ENCODE data around the gene CPEB1. TPM values are rescaled to one million over a fixed set of nuclear protein-coding genes. Genes with fewer than 3 reads are reported as not detected.

Gene CPEB1
- total RNA-seq, 1 donor from 2014 or later = 1.6 TPM

GRCh38 chr15:82571722-82572222, 75.4 kb downstream of the CPEB1 start:
- H3K4me1 Mint-ChIP-seq (ENCODE audit: unreplicated experiment) = peaks cover 10% of the 10 kb centered on the region
- TF ChIP-seq CTCF (conservative IDR thresholded peaks at IDR 0.05) = no peak
- H3K27me3 Mint-ChIP-seq = peaks cover 52% of the 10 kb centered on the region
- no peak for DNase-seq (ENCODE audit: extremely low spot score, unreplicated experiment)
- no peaks in the 10 kb centered on the region for H3K36me3 Mint-ChIP-seq
- H3K9me3 Mint-ChIP-seq = no peaks in the 10 kb centered on the region
- H3K4me3 Mint-ChIP-seq = peak overlapping the region; percentile 65
- no peak overlapping the region for H3K27ac Mint-ChIP-seq

- H3K4me1 Mint-ChIP-seq (ENCODE audit: unreplicated experiment) = peaks cover 12% of the 10 kb centered on the region
- no peaks in the 10 kb centered on the region for H3K36me3 Mint-ChIP-seq
- TF ChIP-seq CTCF (conservative IDR thresholded peaks at IDR 0.05) = no peak
- DNase-seq (ENCODE audit: extremely low spot score, unreplicated experiment) = no peak
- H3K27ac Mint-ChIP-seq = no peak overlapping the region
- no peaks in the 10 kb centered on the region for H3K9me3 Mint-ChIP-seq
- H3K27me3 Mint-ChIP-seq = peaks cover 52% of the 10 kb centered on the region
- peak overlapping the region; percentile 25 for H3K4me3 Mint-ChIP-seq
Measured at GRCh38 chr15:82570721-82571508, 76.2 kb downstream of the CPEB1 start.

GRCh38 chr15:82569834-82570233, 77.3 kb downstream of the CPEB1 start:
- no peak for DNase-seq (ENCODE audit: extremely low spot score, unreplicated experiment)
- peaks cover 12% of the 10 kb centered on the region for H3K4me1 Mint-ChIP-seq (ENCODE audit: unreplicated experiment)
- no peak overlapping the region for H3K27ac Mint-ChIP-seq
- no peak overlapping the region for H3K4me3 Mint-ChIP-seq
- TF ChIP-seq CTCF (conservative IDR thresholded peaks at IDR 0.05) = no peak
- H3K9me3 Mint-ChIP-seq = no peaks in the 10 kb centered on the region
- H3K36me3 Mint-ChIP-seq = no peaks in the 10 kb centered on the region
- H3K27me3 Mint-ChIP-seq = peaks cover 42% of the 10 kb centered on the region

- peaks cover 39% of the 10 kb centered on the region for H3K27me3 Mint-ChIP-seq
- no peaks in the 10 kb centered on the region for H3K36me3 Mint-ChIP-seq
- H3K9me3 Mint-ChIP-seq = no peaks in the 10 kb centered on the region
- no peak for TF ChIP-seq CTCF (conservative IDR thresholded peaks at IDR 0.05)
- no peak for DNase-seq (ENCODE audit: extremely low spot score, unreplicated experiment)
- H3K4me1 Mint-ChIP-seq (ENCODE audit: unreplicated experiment) = peaks cover 12% of the 10 kb centered on the region
- no peak overlapping the region for H3K27ac Mint-ChIP-seq
- no peak overlapping the region for H3K4me3 Mint-ChIP-seq
Measured at GRCh38 chr15:82568986-82569385, 78.2 kb downstream of the CPEB1 start.

- no peak for DNase-seq (ENCODE audit: extremely low spot score, unreplicated experiment)
- Mint-ChIP-seq H3K27me3 (peaks cover 30% of the 10 kb centered on the region), H3K4me1 (ENCODE audit: unreplicated experiment) (peaks cover 12% of the 10 kb centered on the region), H3K27ac (no peak overlapping the region), H3K36me3 (no peaks in the 10 kb centered on the region), H3K4me3 (no peak overlapping the region), H3K9me3 (no peaks in the 10 kb centered on the region)
- TF ChIP-seq CTCF (conservative IDR thresholded peaks at IDR 0.05) = no peak
Measured at GRCh38 chr15:82567661-82568060, 79.5 kb downstream of the CPEB1 start.

Measured in type B pancreatic cell (in vitro differentiated cells).